SU-DHL-6 (cell line): ENCODE data around the gene PTPN21.

Source experiments
- H2AFZ ChIP-seq: fragments of 200-600 bp; sonication (generic); 2 replicates; pipeline ENCODE4 v1.6.1; 2014; ENCODE audit warnings: low read depth, mild to moderate bottlenecking, moderate library complexity, mixed read lengths, antibody characterized with exemption, low read length; ENCODE audit not compliant: severe bottlenecking
- H3F3A ChIP-seq: fragments of 200-600 bp; shearing (Covaris generic); 2 replicates; pipeline ENCODE4 v1.6.0; 2016; ENCODE audit warnings: antibody characterized with exemption, mild to moderate bottlenecking; ENCODE audit not compliant: insufficient read depth
- H3K27ac ChIP-seq: fragments of 200-600 bp; sonication (generic); 2 replicates; pipeline ENCODE4 v1.5.1; 2016; ENCODE audit warnings: low read depth, mild to moderate bottlenecking, low read length, moderate library complexity, mixed read lengths
- H3K27me3 ChIP-seq: fragments of 200-600 bp; sonication (generic), shearing (Covaris generic); 2 replicates; pipeline ENCODE4 v1.6.0; 2014; ENCODE audit warnings: mild to moderate bottlenecking, low read length
- H3K36me3 ChIP-seq: fragments of 200-600 bp; sonication (generic); 2 replicates; pipeline ENCODE4 v1.6.1; 2014; ENCODE audit warnings: mild to moderate bottlenecking, low read length, mixed read lengths
- H3K4me2 ChIP-seq: fragments of 300-600, 200-600 bp; shearing (Covaris generic), sonication (generic); 2 replicates; pipeline ENCODE4 v1.6.0; 2014; ENCODE audit warnings: low read length, low read depth, mild to moderate bottlenecking; ENCODE audit not compliant: poor library complexity, severe bottlenecking
- H3K4me3 ChIP-seq: fragments of 200-600 bp; sonication (generic); 2 replicates; pipeline ENCODE4 v1.5.1; 2014; ENCODE audit warnings: antibody characterized with exemption, low read length, mild to moderate bottlenecking, mixed read lengths; ENCODE audit not compliant: insufficient read depth, poor library complexity, severe bottlenecking
- H3K79me2 ChIP-seq: fragments of 200-600 bp; sonication (generic); 2 replicates; pipeline ENCODE4 v1.6.1; 2014; ENCODE audit warnings: mild to moderate bottlenecking, low read length, moderate library complexity; ENCODE audit not compliant: insufficient read depth
- H3K9ac ChIP-seq: fragments of 200-600 bp; sonication (generic); 2 replicates; pipeline ENCODE4 v1.7.0; 2014; ENCODE audit warnings: mild to moderate bottlenecking, low read length
- H3K9me2 ChIP-seq: fragments of 200-600 bp; sonication (generic); replicated peaks from 2 replicates; pipeline ENCODE4 v1.6.1; 2014; ENCODE audit warnings: low read length; ENCODE audit not compliant: insufficient read depth
- H3K9me3 ChIP-seq: fragments of 200-600 bp; sonication (generic); 2 replicates; pipeline ENCODE4 v1.6.1; 2014; ENCODE audit warnings: low read length, mixed read lengths; ENCODE audit not compliant: insufficient read depth
- H4K20me1 ChIP-seq: fragments of 200-600 bp; sonication (generic); 2 replicates; pipeline ENCODE4 v1.6.1; 2014; ENCODE audit warnings: low read depth, mild to moderate bottlenecking, antibody characterized with exemption, low read length, moderate library complexity, mixed read lengths
- CTCF ChIP-seq: fragments of 200-600 bp; sonication (generic); IDR thresholded peaks from one replicate; pipeline ENCODE4 v1.5.1; 2017; ENCODE audit warnings: antibody characterized with exemption, mild to moderate bottlenecking, low read length, moderate library complexity; ENCODE audit not compliant: insufficient read depth, poor library complexity, severe bottlenecking
- EZH2phosphoT487 ChIP-seq: fragments of 200-600 bp; sonication (generic), shearing (Covaris generic); conservative IDR thresholded peaks from 2 replicates; pipeline ENCODE4 v1.6.1; 2018; ENCODE audit warnings: mild to moderate bottlenecking, antibody characterized with exemption, low read length, moderate library complexity, mixed read lengths

The PTPN21 gene

GRCh38 chr14:88572117-88572516 is 17.3 kb upstream of the PTPN21 start:
- no peak overlapping the region for H3K9ac ChIP-seq
- H3K4me3 ChIP-seq, result no peak overlapping the region
- H3K27ac ChIP-seq, result no peak overlapping the region
- no peaks in the 10 kb centered on the region for H3K9me3 ChIP-seq
- no peaks in the 10 kb centered on the region for H3K79me2 ChIP-seq
- H3K4me2 ChIP-seq, result no peak overlapping the region
- peaks cover 41% of the 10 kb centered on the region for H3K36me3 ChIP-seq
- peaks cover 4% of the 10 kb centered on the region; the same call in 1 of the 2 replicates for H3F3A ChIP-seq
- H3K27me3 ChIP-seq, result no peaks in the 10 kb centered on the region
- H3K9me2 ChIP-seq, result no peaks in the 10 kb centered on the region
- no peaks in the 10 kb centered on the region for H4K20me1 ChIP-seq
- TF ChIP-seq EZH2phosphoT487 (no peak), CTCF (no peak)
- no peak overlapping the region for H2AFZ ChIP-seq

GRCh38 chr14:88568196-88568595 is 13.4 kb upstream of the PTPN21 start:
- H3K4me3 ChIP-seq, result no peak overlapping the region
- peaks cover 22% of the 10 kb centered on the region; the same call in 1 of the 2 replicates for H3K79me2 ChIP-seq
- no peak overlapping the region for H3K4me2 ChIP-seq
- H3K36me3 ChIP-seq, result peaks cover 30% of the 10 kb centered on the region
- H3K27ac ChIP-seq, result no peak overlapping the region
- H4K20me1 ChIP-seq, result no peaks in the 10 kb centered on the region
- no peak overlapping the region for H2AFZ ChIP-seq
- no peak overlapping the region for H3K9ac ChIP-seq
- H3K27me3 ChIP-seq, result no peaks in the 10 kb centered on the region
- no peaks in the 10 kb centered on the region for H3K9me2 ChIP-seq
- TF ChIP-seq EZH2phosphoT487 (no peak), CTCF (no peak)
- no peaks in the 10 kb centered on the region for H3K9me3 ChIP-seq
- peaks cover 4% of the 10 kb centered on the region; the same call in 1 of the 2 replicates for H3F3A ChIP-seq

- H3K4me2 ChIP-seq, result no peak overlapping the region
- no peaks in the 10 kb centered on the region for H3K9me2 ChIP-seq
- H3K9me3 ChIP-seq, result no peaks in the 10 kb centered on the region
- peaks cover 13% of the 10 kb centered on the region for H3K36me3 ChIP-seq
- H4K20me1 ChIP-seq, result no peaks in the 10 kb centered on the region
- H3K27me3 ChIP-seq, result no peaks in the 10 kb centered on the region
- no peak overlapping the region for H3K4me3 ChIP-seq
- no peak overlapping the region for H3K9ac ChIP-seq
- H3K27ac ChIP-seq, result no peak overlapping the region
- H3F3A ChIP-seq, result 0 out of 2 replicates have a peak, but pooled peaks cover 4% of the 10 kb centered on the region
- TF ChIP-seq EZH2phosphoT487, result no peak
- TF ChIP-seq CTCF, result no peak
- H2AFZ ChIP-seq, result no peak overlapping the region
- H3K79me2 ChIP-seq, result peaks cover 23% of the 10 kb centered on the region; the same call in 1 of the 2 replicates
Observed at GRCh38 chr14:88565427-88565826, 10.6 kb upstream of the PTPN21 start.
